ENCODE measurements around the gene EXOSC7. TPM values are rescaled to one million over a fixed set of nuclear protein-coding genes. Genes with fewer than 3 reads are reported as not detected.

Gene EXOSC7
- total and polyA plus RNA-seq, 9 of the 15 experiments (the other 6 are each of a cell fraction or from before 2014, with no cell fraction given), result 88.5 to 237 (median 112) TPM

GRCh38 chr3:44952689-44953088 lies 23.4 kb upstream of the EXOSC7 start:
- Histone ChIP-seq H3K27ac (ENCODE audit: extremely low read depth, low read depth, low read length) (no peak overlapping the region), H4K20me1 (replicated peaks; ENCODE audit: control insufficient read depth, insufficient read depth, low read length) (peaks cover 15% of the 10 kb centered on the region), H2AFZ (ENCODE audit: low read depth, low read length) (no peak overlapping the region), H3K79me2 (ENCODE audit: control insufficient read depth, insufficient read depth, low read length) (no peaks in the 10 kb centered on the region; the same call in 2 of the 3 replicates), H3K9me3 (replicated peaks; ENCODE audit: control insufficient read depth, insufficient read depth, low read depth, low read length) (no peaks in the 10 kb centered on the region), H3K9me1 (ENCODE audit: control insufficient read depth, insufficient read depth, low read length) (peaks cover 4% of the 10 kb centered on the region), H3K9ac (ENCODE audit: insufficient read depth in 1 of 2, low read depth in 2 of 2, low read length in 2 of 2) (no peak overlapping the region), H3K27me3 (ENCODE audit: control insufficient read depth in 2 of 2, insufficient read depth in 2 of 2, low read length in 2 of 2) (no peaks in the 10 kb centered on the region), H3K4me2 (ENCODE audit: insufficient read depth, low read length) (no peak overlapping the region), H3K36me3 (ENCODE audit: control insufficient read depth, insufficient read depth, low read length) (peaks cover 25% of the 10 kb centered on the region), H3K4me3 (no peak overlapping the region), H3K4me1 (replicated peaks in 1 of 2; ENCODE audit: control insufficient read depth in 2 of 2, insufficient read depth in 2 of 2, low read length in 2 of 2) (no peaks in the 10 kb centered on the region)
- ChIA-PET POLR2A (interaction anchor here (0.7 to 1.3 kb wide), 2 partner anchors 9 to 18 kb away, joined by 3 to 5 read pairs; no protein-coding TSS in a partner anchor), CTCF (ENCODE audit: low intra/inter-chr PET ratio) (no interaction called here)
- 94% methylated on average over 3 of the region's 3 CpGs for WGBS (ENCODE audit: insufficient coverage, low coverage, missing lambda C conversion rate)
- DNase-seq (ENCODE audit: extremely low read depth in 1 of 4, low spot score in 3 of 4), result no peak
- no TSS peak for BruUV-seq (replicated peaks)
- in situ Hi-C loops (cut with MboI), result no loop called here
- TF ChIP-seq CHD4 (IDR thresholded peaks at IDR 0.05; ENCODE audit: insufficient read depth, insufficient replicate concordance, low read depth, low read length, poor library complexity, severe bottlenecking), result no peak
- TF ChIP-seq ZMIZ1 (IDR thresholded peaks at IDR 0.05; ENCODE audit: low read depth in 2 of 2, low read length in 2 of 2), result no peak
- no peak for TF ChIP-seq RBM39 (optimal IDR thresholded peaks at IDR 0.05; ENCODE audit: low read depth, low read length)
- TF ChIP-seq ZFPM2 (CRISPR knock-in tag; IDR thresholded peaks at IDR 0.05), result no peak
- intact Hi-C loops (cut with micrococcal nuclease), result no loop called here
- ATAC-seq, result no peak
- peak; percentile 60 for FAIRE-seq

All from K562 (cell line).